Measurements from ENCODE around the gene PDLIM1.

DNA sequence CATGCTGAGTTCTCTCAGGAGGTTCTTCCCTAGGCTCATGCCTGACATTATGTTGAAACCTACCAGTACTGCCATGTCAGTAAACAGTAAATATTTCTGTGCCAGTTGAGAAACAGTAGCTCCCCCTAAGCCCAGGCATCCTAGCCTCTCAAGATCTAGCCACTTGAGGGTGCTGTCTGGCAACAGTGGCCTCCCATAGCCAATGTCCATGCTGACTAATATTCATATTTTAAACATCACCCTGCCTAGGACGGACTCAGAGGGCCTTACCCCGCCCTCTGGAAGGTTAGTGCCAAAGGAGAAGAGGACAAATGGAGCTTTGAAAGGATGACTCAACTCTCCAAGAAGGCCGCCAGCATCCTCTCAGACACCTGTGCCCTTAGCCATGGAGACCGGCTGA is 89.1 kb downstream of the PDLIM1 start:
- TF ChIP-seq YY1 (IDR thresholded peaks at IDR 0.05; ENCODE audit: extremely low read depth, insufficient replicate concordance, low read depth, low read length) (no peak), TCF7L2 (IDR thresholded peaks at IDR 0.05; ENCODE audit: borderline replicate concordance, extremely low read depth, insufficient read depth, insufficient read length) (no peak)

All from HCT116 (cell line).